GM12864 (cell line): ENCODE results near the gene GPR152.

ENCODE experiments used
- DNase-seq: peaks from one replicate; pipeline ENCODE4 v3.0.0-alpha.2; 2011; ENCODE audit warnings: low read depth
- H3K4me3 ChIP-seq: 2 replicates; pipeline ENCODE4 v1.5.1; 2011; ENCODE audit warnings: mild to moderate bottlenecking, low read depth, low read length, control low read depth
- CTCF ChIP-seq: IDR thresholded peaks from 2 replicates; pipeline ENCODE4 v1.5.1; 2011; ENCODE audit warnings: low read depth, mild to moderate bottlenecking, moderate library complexity, low read length, control low read depth, inconsistent platforms; ENCODE audit errors: missing control alignments

Gene GPR152

GRCh38 chr11:67457453-67457852 is 4.9 kb upstream of the GPR152 start:
- DNase-seq, result no peak
- no peak for TF ChIP-seq CTCF
- H3K4me3 ChIP-seq, result no peak overlapping the region

GRCh38 chr11:67456068-67456705 is 3.7 kb upstream of the GPR152 start:
- no peak for TF ChIP-seq CTCF

GRCh38 chr11:67455054-67455453 is 2.5 kb upstream of the GPR152 start, which contains the start of gene CABP4:
TSS of gene CABP4 (plus strand) at chr11:67455354. CDS start at chr11:67455424, 70 bp downstream.
- TF ChIP-seq CTCF, result no peak
- DNase-seq, result no peak

More at GRCh38 chr11:67456068-67456705, 3.7 kb upstream of the GPR152 start:
- H3K4me3 ChIP-seq, result no peak overlapping the region
- DNase-seq, result no peak

GRCh38 chr11:67453816-67454732 is 1.5 kb upstream of the GPR152 start:
- no peak for TF ChIP-seq CTCF
- DNase-seq, result no peak
- H3K4me3 ChIP-seq, result no peak overlapping the region

More at GRCh38 chr11:67455054-67455453, 2.5 kb upstream of the GPR152 start, which contains the start of gene CABP4:
- H3K4me3 ChIP-seq, result no peak within 1 kb of the TSS

GRCh38 chr11:67451658-67451976 is 912 bp downstream of the GPR152 start:
- no peak for DNase-seq
- no peak for TF ChIP-seq CTCF
- no peak overlapping the region for H3K4me3 ChIP-seq

GRCh38 chr11:67450796-67451657 is 1.5 kb downstream of the GPR152 start:
- TF ChIP-seq CTCF, result no peak

More at GRCh38 chr11:67450796-67451657, 1.5 kb downstream of the GPR152 start:
- no peak overlapping the region for H3K4me3 ChIP-seq
- no peak for DNase-seq
